AG09309 (cell line): ENCODE results near the gene AKR1E2.

ENCODE experiments used
- DNase-seq: peaks from one replicate; pipeline ENCODE4 v3.0.0-alpha.2; 2010; ENCODE audit warnings: low read depth
- H3K4me3 ChIP-seq: 2 replicates; pipeline ENCODE4 v1.5.1; 2011; ENCODE audit warnings: mild to moderate bottlenecking, low read depth, low read length, moderate library complexity; ENCODE audit not compliant: control insufficient read depth
- TF ChIP-seq, protein P1 (sequence below): IDR thresholded peaks from 2 replicates; pipeline ENCODE4 v1.5.1; 2011; ENCODE audit warnings: mild to moderate bottlenecking, low read depth, low read length, inconsistent platforms; ENCODE audit not compliant: insufficient read depth, control insufficient read depth; ENCODE audit errors: missing control alignments

The AKR1E2 gene

DNA sequence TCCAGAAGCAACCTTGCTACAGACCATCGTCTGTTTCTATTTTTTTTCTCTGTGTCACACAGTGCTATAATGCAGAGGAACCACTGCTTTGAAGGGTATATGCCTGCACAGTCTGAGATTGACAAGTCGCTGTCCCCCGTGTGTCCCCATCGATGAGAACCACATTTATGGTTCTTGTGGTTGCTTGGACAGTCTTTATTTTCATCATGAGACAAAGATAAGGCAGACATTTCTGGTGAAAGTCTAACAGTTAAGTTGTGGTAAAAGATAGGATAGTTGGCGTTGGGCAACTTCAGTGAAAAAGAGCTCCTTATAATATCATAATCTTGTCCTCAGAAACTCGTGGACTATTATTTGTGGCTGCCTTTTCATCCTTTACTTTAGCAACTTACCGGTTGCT, 6.3 kb upstream of the AKR1E2 start:
- no peak for DNase-seq
- H3K4me3 ChIP-seq: no peak overlapping the region
- TF ChIP-seq, protein P1, sequence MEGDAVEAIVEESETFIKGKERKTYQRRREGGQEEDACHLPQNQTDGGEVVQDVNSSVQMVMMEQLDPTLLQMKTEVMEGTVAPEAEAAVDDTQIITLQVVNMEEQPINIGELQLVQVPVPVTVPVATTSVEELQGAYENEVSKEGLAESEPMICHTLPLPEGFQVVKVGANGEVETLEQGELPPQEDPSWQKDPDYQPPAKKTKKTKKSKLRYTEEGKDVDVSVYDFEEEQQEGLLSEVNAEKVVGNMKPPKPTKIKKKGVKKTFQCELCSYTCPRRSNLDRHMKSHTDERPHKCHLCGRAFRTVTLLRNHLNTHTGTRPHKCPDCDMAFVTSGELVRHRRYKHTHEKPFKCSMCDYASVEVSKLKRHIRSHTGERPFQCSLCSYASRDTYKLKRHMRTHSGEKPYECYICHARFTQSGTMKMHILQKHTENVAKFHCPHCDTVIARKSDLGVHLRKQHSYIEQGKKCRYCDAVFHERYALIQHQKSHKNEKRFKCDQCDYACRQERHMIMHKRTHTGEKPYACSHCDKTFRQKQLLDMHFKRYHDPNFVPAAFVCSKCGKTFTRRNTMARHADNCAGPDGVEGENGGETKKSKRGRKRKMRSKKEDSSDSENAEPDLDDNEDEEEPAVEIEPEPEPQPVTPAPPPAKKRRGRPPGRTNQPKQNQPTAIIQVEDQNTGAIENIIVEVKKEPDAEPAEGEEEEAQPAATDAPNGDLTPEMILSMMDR: no peak

DNA sequence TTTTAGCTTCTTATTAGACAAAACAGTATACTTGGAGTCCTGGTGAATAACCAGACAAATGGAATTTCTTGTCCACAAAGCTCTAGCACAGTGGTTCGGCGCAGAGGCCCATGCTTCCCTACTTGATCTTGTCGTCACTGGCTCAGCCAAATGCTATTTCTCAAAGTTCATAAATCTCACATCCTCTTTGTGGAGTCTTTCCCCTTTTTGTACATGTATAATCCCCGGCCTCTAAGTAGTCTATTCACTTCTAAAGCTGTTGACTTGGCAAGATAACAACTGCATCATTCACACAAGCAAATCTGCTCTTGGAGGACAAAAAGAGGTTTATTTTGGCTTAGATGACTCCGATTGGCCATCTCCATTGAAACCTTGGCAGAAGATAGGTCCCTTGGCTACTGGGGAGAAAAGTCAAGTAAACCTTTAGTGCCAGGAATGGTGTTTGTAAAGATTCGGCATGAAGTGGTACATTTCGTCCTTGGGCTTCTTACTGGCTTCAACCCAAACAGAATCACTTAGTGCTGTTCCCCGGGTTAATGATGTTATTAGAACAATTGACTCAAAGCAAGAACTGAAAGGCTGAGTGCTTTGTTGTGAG, 5.1 kb upstream of the AKR1E2 start:
- no peak for DNase-seq
- no peak overlapping the region for H3K4me3 ChIP-seq
- TF ChIP-seq, protein P1: no peak

DNA sequence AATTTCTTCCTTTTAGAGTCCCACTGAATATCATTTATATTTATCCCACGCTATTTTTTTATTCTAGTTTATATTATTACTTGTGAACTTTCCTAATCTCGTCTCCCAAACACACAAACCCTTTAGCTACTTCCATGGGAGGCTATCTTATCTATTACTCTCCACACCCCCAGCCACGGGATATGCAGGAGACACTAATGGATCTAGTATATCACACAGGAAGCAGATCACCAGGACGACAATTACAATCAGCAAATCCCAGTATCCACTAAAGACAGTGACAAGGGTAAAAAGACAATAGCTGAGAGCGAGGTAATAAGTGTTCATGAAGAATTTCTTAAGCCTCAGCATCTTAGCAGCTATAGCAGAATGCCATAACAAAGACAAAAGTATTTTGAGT, 3.8 kb upstream of the AKR1E2 start:
- no peak for DNase-seq
- no peak overlapping the region for H3K4me3 ChIP-seq
- TF ChIP-seq, protein P1: no peak

DNA sequence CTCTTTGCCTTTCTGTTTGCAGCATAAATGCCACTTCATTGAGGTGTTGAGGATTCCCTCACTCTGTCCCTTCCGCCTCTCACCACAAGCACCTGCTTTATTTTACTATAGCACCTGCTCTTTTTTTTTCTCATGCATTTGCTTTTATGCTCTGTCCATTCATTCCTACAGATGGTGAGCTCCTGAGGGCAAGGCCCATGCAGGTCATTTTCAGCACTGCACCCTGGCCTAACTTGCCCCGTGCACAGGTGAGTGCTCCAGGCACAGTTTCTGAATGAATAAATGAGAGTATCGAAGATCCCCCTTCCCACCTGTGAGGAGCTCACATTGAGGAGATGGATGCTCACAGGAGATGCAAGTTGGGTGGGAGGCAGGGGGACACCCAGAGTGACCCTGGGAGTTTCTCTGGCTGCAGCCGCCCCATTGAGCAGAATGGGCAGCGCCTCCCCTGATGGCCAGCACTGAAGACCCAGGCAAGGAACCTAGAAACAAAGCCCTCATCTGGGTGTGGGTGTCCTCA, 1.2 kb upstream of the AKR1E2 start:
- no peak overlapping the region for H3K4me3 ChIP-seq
- no peak for DNase-seq
- TF ChIP-seq, protein P1: no peak

DNA sequence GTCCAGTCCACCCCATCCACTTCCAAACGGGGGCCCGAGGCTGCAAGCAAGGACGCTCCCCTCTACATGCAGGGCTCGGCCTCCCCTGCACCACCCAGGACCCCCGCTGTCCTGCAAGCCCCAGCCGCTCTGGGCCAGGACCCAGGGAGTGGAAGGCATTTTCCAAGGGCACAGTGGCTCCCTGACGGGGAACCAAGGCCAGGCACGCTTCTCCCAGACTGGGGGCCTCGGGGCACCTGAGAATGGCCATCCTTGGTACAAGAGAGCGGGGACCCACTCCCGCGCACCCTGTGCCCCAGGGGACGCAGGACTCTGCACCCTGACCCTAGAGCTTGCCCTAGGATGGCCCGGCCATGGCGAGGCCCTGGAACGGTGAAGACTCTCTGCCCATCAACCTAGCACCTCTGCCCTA, 545 bp upstream of the AKR1E2 start:
- H3K4me3 ChIP-seq: no peak overlapping the region; the same call in 1 of the 2 replicates
- no peak for DNase-seq
- TF ChIP-seq, protein P1: no peak

DNA sequence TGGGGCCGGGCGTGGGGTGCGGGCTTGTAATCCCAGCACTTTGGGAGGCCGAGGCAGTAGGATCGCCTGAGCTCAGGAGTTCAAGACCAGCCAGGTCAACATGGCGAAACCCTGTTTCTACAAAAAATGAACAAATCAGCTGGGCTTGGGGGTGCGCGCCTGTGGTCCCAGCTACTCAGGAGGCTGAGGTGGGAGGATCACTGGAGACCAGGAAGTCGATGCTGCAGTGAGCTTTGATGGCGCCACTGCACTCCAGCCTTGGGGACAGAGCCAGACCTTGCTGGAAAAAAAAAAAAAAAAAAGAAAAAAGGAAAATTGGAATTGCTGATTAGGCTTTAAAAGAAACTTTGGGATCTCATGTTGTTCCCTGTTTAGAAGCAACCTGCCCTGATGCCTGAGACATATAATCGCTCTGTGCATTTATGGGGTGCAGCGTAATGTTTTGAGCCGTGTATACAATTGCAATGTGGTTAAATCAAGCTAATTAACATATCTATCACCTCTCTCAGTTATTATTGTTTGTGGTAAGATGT, 851 bp downstream of the AKR1E2 start:
- no peak for DNase-seq
- H3K4me3 ChIP-seq: peak overlapping the region; percentile 60
- TF ChIP-seq, protein P1: no peak
